Stomach (tissue), 4 donors: ENCODE measurements around the gene FADS6.

Experiments used
- POLR2A ChIP-seq, 4 donors: fragments of 450-650 bp; IDR thresholded peaks; one replicate each; pipeline ENCODE4 v1.6.1; 2016; ENCODE audit warnings: antibody characterized with exemption in 4 of 4, control low read depth in 2 of 4, mild to moderate bottlenecking in 1 of 4, moderate library complexity in 1 of 4
- POLR2AphosphoS5 ChIP-seq, 3 donors: sonication (generic); formaldehyde crosslinking; IDR thresholded peaks; one replicate each; pipeline ENCODE4 v1.6.1; 2016; ENCODE audit warnings: antibody characterized with exemption in 3 of 3
- TF ChIP-seq, protein P1 (sequence below), 7 experiments: fragments of 450-650 bp in 4 of 7; fragments of 200-600 bp in 3 of 7; sonication (generic) in 3 of 7; IDR thresholded peaks; one replicate each; pipeline ENCODE4 v1.5.1; 2016 to 2019; ENCODE audit warnings: antibody characterized with exemption in 7 of 7, control low read depth in 2 of 7, mild to moderate bottlenecking in 1 of 7

DNA sequence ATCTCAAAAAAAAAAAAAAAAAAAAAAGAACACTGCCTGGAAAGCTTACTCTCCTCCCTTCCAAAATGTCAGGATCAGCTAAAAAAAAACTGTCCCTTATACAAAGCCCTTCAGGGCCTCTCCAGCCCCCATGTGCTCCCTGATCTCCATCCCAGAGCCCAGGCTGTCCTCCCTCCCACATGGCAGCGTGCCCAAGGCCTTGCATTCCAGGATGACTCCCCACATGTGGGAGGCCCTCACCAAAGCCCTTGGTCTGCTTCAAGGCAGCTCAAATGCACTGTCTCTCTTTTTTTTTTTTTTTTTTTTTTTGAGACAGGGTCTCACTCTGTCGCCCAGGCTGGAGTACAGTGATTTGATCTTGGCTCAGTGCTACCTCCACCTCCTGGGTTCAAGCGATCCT is 22.9 kb downstream of the FADS6 start:
- TF ChIP-seq POLR2A (IDR thresholded peaks at IDR 0.05) = no peak
- TF ChIP-seq, protein P1, sequence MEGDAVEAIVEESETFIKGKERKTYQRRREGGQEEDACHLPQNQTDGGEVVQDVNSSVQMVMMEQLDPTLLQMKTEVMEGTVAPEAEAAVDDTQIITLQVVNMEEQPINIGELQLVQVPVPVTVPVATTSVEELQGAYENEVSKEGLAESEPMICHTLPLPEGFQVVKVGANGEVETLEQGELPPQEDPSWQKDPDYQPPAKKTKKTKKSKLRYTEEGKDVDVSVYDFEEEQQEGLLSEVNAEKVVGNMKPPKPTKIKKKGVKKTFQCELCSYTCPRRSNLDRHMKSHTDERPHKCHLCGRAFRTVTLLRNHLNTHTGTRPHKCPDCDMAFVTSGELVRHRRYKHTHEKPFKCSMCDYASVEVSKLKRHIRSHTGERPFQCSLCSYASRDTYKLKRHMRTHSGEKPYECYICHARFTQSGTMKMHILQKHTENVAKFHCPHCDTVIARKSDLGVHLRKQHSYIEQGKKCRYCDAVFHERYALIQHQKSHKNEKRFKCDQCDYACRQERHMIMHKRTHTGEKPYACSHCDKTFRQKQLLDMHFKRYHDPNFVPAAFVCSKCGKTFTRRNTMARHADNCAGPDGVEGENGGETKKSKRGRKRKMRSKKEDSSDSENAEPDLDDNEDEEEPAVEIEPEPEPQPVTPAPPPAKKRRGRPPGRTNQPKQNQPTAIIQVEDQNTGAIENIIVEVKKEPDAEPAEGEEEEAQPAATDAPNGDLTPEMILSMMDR (IDR thresholded peaks at IDR 0.05) = no peak
- TF ChIP-seq POLR2AphosphoS5 (IDR thresholded peaks at IDR 0.05) = no peak
